A549 (cell line): ENCODE measurements around the gene E2F7. TPM values are rescaled to one million over a fixed set of nuclear protein-coding genes. Genes with fewer than 3 reads are reported as not detected.

Experiments used
- ATAC-seq, 2 experiments: fragments of 200-7000 bp in 1 of 2; fragments of >200 bp in 1 of 2; cut with Nextera tagmentation in 1 of 2; cut with Tn5 transposase in 1 of 2; 3 replicates each; pipeline versions ENCODE4 v1.8.0 to v1.9.1; 2018 to 2020; ENCODE audit warnings: mild to moderate bottlenecking in 1 of 2, moderate library complexity in 1 of 2
- CTCF ChIA-PET: fragments of 300-600 bp; sonication (Branson Sonifier 250); formaldehyde crosslinking; extraction: SDS; loops from one replicate; lab custom pipeline; 2021; ENCODE audit warnings: antibody characterized with exemption, inconsistent platforms; lab: Yijun Ruan, JAX
- POLR2A ChIA-PET: fragments of 350-600 bp; formaldehyde crosslinking; extraction: SDS; loops from one replicate; lab custom pipeline; 2021; ENCODE audit warnings: antibody characterized with exemption, inconsistent platforms; lab: Yijun Ruan, JAX
- DNase-seq, 2 experiments: peaks; one replicate each; pipeline versions ENCODE4 v3.0.0 to v3.0.0-alpha.2; 2011 to 2016; ENCODE audit warnings: low read depth in 1 of 2, low spot score in 1 of 2
- FAIRE-seq: peaks from 2 replicates; lab custom pipeline; 2011; peaks lifted over from hg19 to GRCh38; lab: Jason Lieb, UNC
- H3K27ac ChIP-seq, 2 experiments: fragments of >200 bp; sonication (Bioruptor Twin); formaldehyde crosslinking; 3 replicates each; pipeline ENCODE4 v1.5.1; 2016 to 2017
- H3K4me1 ChIP-seq: fragments of >200 bp; sonication (Bioruptor Twin); formaldehyde crosslinking; 3 replicates; pipeline ENCODE4 v1.6.1; 2016
- H3K4me2 ChIP-seq: fragments of >200 bp; sonication (Bioruptor Twin); formaldehyde crosslinking; 3 replicates; pipeline ENCODE4 v1.6.1; 2016
- H3K4me3 ChIP-seq: fragments of >200 bp; sonication (Bioruptor Twin); formaldehyde crosslinking; 3 replicates; pipeline ENCODE4 v1.5.1; 2016
- H3K9me3 ChIP-seq: fragments of >200 bp; sonication (Bioruptor Twin); formaldehyde crosslinking; 3 replicates; pipeline ENCODE4 v1.6.1; 2016
- CBX2 ChIP-seq: fragments of 200-600 bp; sonication (generic); IDR thresholded peaks from 2 replicates; pipeline ENCODE4 v1.6.1; 2016; ENCODE audit warnings: low read depth, mild to moderate bottlenecking, borderline replicate concordance
- CBX8 ChIP-seq: fragments of 200-600 bp; sonication (generic); IDR thresholded peaks from 2 replicates; pipeline ENCODE4 v1.6.1; 2016
- CEBPB ChIP-seq, 2 experiments: fragments of >200 bp in 1 of 2; sonication (Bioruptor Twin) in 1 of 2; formaldehyde crosslinking in 1 of 2; IDR thresholded peaks; 2 replicates each; pipeline ENCODE4 v1.6.1; 2012 to 2016
- CHD2 ChIP-seq: fragments of 150-350 bp; IDR thresholded peaks from 2 replicates; pipeline ENCODE4 v1.6.1; 2014; ENCODE audit warnings: low read length; ENCODE audit not compliant: partially characterized antibody
- CHD4 ChIP-seq: fragments of 200-600 bp; sonication (generic); IDR thresholded peaks from 2 replicates; pipeline ENCODE4 v1.6.1; 2016; ENCODE audit warnings: antibody characterized with exemption, mild to moderate bottlenecking, borderline replicate concordance
- E2F6 ChIP-seq: IDR thresholded peaks from 2 replicates; pipeline ENCODE4 v1.6.1; 2012; ENCODE audit warnings: low read depth, borderline replicate concordance
- EP300 ChIP-seq, 2 experiments: fragments of >200 bp; sonication (Bioruptor Twin); formaldehyde crosslinking; IDR thresholded peaks; 2 replicates in 1 of 2; 3 replicates in 1 of 2; pipeline ENCODE4 v1.6.1; 2016 to 2017
- FOSB ChIP-seq: fragments of 250-450 bp; sonication (Bioruptor Pico); IDR thresholded peaks from 2 replicates; pipeline ENCODE4 v1.5.0; 2020; ENCODE audit warnings: mild to moderate bottlenecking, moderate library complexity
- FOXS1 ChIP-seq: fragments of 250-450 bp; sonication (Bioruptor Pico); IDR thresholded peaks from 2 replicates; pipeline ENCODE4 v1.5.0; 2020; ENCODE audit warnings: mild to moderate bottlenecking, moderate library complexity
- GATA3 ChIP-seq: IDR thresholded peaks from 2 replicates; pipeline ENCODE4 v1.6.1; 2012; ENCODE audit warnings: borderline replicate concordance
- HDAC2 ChIP-seq: fragments of 200-600 bp; sonication (generic); IDR thresholded peaks from 2 replicates; pipeline ENCODE4 v1.6.1; 2016
- HEYL ChIP-seq: fragments of 250-450 bp; sonication (Bioruptor Pico); IDR thresholded peaks from 2 replicates; pipeline ENCODE4 v1.8.0; 2021; ENCODE audit warnings: mild to moderate bottlenecking, moderate library complexity
- HMGXB4 ChIP-seq: fragments of 250-450 bp; sonication (Bioruptor Pico); IDR thresholded peaks from 2 replicates; pipeline ENCODE4 v1.5.0; 2021; ENCODE audit warnings: mild to moderate bottlenecking, moderate library complexity, borderline replicate concordance
- HOXB5 ChIP-seq: fragments of 250-450 bp; sonication (Bioruptor Pico); IDR thresholded peaks from 2 replicates; pipeline ENCODE4 v1.5.0; 2020; ENCODE audit warnings: mild to moderate bottlenecking, moderate library complexity
- KDM5A ChIP-seq: fragments of 200-600 bp; sonication (generic); IDR thresholded peaks from 2 replicates; pipeline ENCODE4 v1.6.1; 2016; ENCODE audit warnings: antibody characterized with exemption, mild to moderate bottlenecking
- MAZ ChIP-seq: fragments of 150-350 bp; IDR thresholded peaks from 2 replicates; pipeline ENCODE4 v1.6.1; 2014; ENCODE audit warnings: antibody characterized with exemption, low read depth, low read length, borderline replicate concordance
- NPAS2 ChIP-seq: fragments of 250-450 bp; sonication (Bioruptor Pico); IDR thresholded peaks from 2 replicates; pipeline ENCODE4 v1.8.0; 2022; ENCODE audit warnings: mild to moderate bottlenecking, moderate library complexity, borderline replicate concordance
- POLR2AphosphoS2 ChIP-seq: conservative IDR thresholded peaks from 2 replicates; pipeline ENCODE4 v1.6.1; 2012; ENCODE audit warnings: low read length, improper control_type of control experiment, inconsistent platforms
- RCOR1 ChIP-seq: fragments of 150-350 bp; IDR thresholded peaks from 2 replicates; pipeline ENCODE4 v1.6.1; 2014; ENCODE audit warnings: antibody characterized with exemption, low read length, low read depth
- RFX5 ChIP-seq: fragments of 450-650 bp; IDR thresholded peaks from 2 replicates; pipeline ENCODE4 v1.7.1; 2014; ENCODE audit warnings: antibody characterized with exemption, mild to moderate bottlenecking, moderate library complexity
- RNF2 ChIP-seq: fragments of 200-600 bp; sonication (generic); IDR thresholded peaks from 2 replicates; pipeline ENCODE4 v1.6.1; 2016; ENCODE audit warnings: low read depth, mild to moderate bottlenecking, antibody characterized with exemption, moderate library complexity, borderline replicate concordance
- SMC3 ChIP-seq: fragments of >200 bp; sonication (Bioruptor Twin); formaldehyde crosslinking; IDR thresholded peaks from 3 replicates; pipeline ENCODE4 v1.6.1; 2018; ENCODE audit warnings: inconsistent platforms
- SREBF2 ChIP-seq: fragments of 450-650 bp; IDR thresholded peaks from 2 replicates; pipeline ENCODE4 v1.6.1; 2014; ENCODE audit warnings: mild to moderate bottlenecking, moderate library complexity
- TP53 ChIP-seq: fragments of 250-450 bp; sonication (Bioruptor Pico); IDR thresholded peaks from 2 replicates; pipeline ENCODE4 v1.5.0; 2021; ENCODE audit warnings: mild to moderate bottlenecking, moderate library complexity
- USF2 ChIP-seq: fragments of 450-650 bp; IDR thresholded peaks from 2 replicates; pipeline ENCODE4 v1.6.1; 2014; ENCODE audit warnings: antibody characterized with exemption
- ZC3H11A ChIP-seq: fragments of 450-650 bp; IDR thresholded peaks from 2 replicates; pipeline ENCODE4 v1.6.1; 2014; ENCODE audit warnings: antibody characterized with exemption, mild to moderate bottlenecking
- ZFP36 ChIP-seq: fragments of 450-650 bp; IDR thresholded peaks from 2 replicates; pipeline ENCODE4 v1.6.1; 2014; ENCODE audit warnings: borderline replicate concordance; ENCODE audit not compliant: partially characterized antibody
- ZNF302 ChIP-seq: fragments of 250-450 bp; sonication (Bioruptor Pico); IDR thresholded peaks from 2 replicates; pipeline ENCODE4 v1.9.0; 2021; ENCODE audit warnings: inconsistent platforms, mild to moderate bottlenecking, moderate library complexity
- WGBS: methylation state at CpG from one replicate; pipeline ENCODE4 v1.1.6; 2017; ENCODE audit errors: missing lambda C conversion rate; 5-methylcytosine and 5-hydroxymethylcytosine counted together
- polyA plus RNA-seq, 4 experiments: library from polyadenylated mRNA; depleted of rRNA in 3 of 4; stranded (reverse); fragments of >200 nt; fragmentation: RNase III in 1 of 4; extraction: RNeasy Plus Mini Kit Qiagen cat#74134 plus additional on column Dnase treatment in 1 of 4; gene quantifications; 2 replicates in 3 of 4; 3 replicates in 1 of 4; pipeline ENCODE4 v1.2.3, GENCODE V29; 2011 to 2017
- TF ChIP-seq, protein P1 (sequence below): IDR thresholded peaks from 2 replicates; pipeline ENCODE4 v1.6.1; 2012

Gene E2F7
- polyA plus RNA-seq, 2 of the 4 experiments (the other 2 are of a cell fraction) = 5.0 to 12.2 TPM

GRCh38 chr12:77047341-77048109, 17.8 kb downstream of the E2F7 start:
- Histone ChIP-seq H3K9me3 (no peaks in the 10 kb centered on the region), H3K27ac (no peak overlapping the region), H3K4me2 (no peak overlapping the region), H3K4me3 (no peak overlapping the region)
- ATAC-seq (no peak), FAIRE-seq (no peak)
- CTCF ChIA-PET = interaction anchor here (1.4 to 4.9 kb wide), 6 partner anchors 9 to 425 kb away, joined by 3 to 36 read pairs (median 5); no protein-coding TSS in a partner anchor
- TF ChIP-seq EP300 (IDR thresholded peaks at IDR 0.05) (no peak), SMC3 (no peak), RCOR1 (no peak), CEBPB (IDR thresholded peaks at IDR 0.05) (no peak), RNF2 (no peak), CBX2 (no peak), KDM5A (no peak), MAZ (no peak), FOXS1 (CRISPR knock-in tag) (no peak), CHD4 (no peak)
- TF ChIP-seq, all 56 proteins: peak for 0
- POLR2A ChIA-PET = no interaction called here
- 88% methylated on average over 6 of the region's 6 CpGs for WGBS
- no peaks in the 10 kb centered on the region for H3K4me1 ChIP-seq
- DNase-seq = no peak

- no peaks in the 10 kb centered on the region for H3K4me1 ChIP-seq
- H3K4me2 ChIP-seq = no peak overlapping the region
- DNase-seq (no peak), ATAC-seq (no peak), FAIRE-seq (no peak)
- CTCF ChIA-PET = interaction anchor here (1.9 to 4.9 kb wide), 2 partner anchors 13 to 35 kb away, joined by 6 to 36 read pairs; no protein-coding TSS in a partner anchor
- H3K4me3 ChIP-seq = no peak overlapping the region
- TF ChIP-seq GATA3 = no peak
- no peak for TF ChIP-seq USF2
- no peak for TF ChIP-seq CBX8
- TF ChIP-seq RCOR1 = no peak
- TF ChIP-seq ZNF302 (CRISPR knock-in tag) = no peak
- TF ChIP-seq E2F6 = no peak
- no peak for TF ChIP-seq CBX2
- POLR2A ChIA-PET = no interaction called here
- H3K9me3 ChIP-seq = no peaks in the 10 kb centered on the region
- no peak overlapping the region for H3K27ac ChIP-seq
- WGBS = 90% methylated on average over 5 of the region's 5 CpGs
Observed at GRCh38 chr12:77046468-77046867, 18.9 kb downstream of the E2F7 start.

DNA sequence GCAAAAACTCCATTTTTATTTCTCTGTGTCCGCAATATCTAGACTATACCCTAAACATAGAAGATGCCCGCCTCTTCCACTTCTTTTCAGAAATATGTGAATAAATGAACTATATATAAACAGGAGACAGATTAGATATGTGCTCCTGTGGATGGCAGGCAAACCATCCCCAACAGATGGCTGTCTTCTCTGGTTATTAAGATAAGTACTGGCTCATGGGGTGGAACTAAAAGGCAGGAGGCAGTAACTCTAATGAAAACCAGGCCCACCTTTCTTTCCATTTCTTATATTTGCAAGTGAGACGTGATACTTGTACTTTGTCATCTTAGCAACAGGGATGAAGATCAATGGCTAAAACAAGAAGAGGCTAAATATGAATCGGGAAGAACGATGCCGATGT, 20.2 kb downstream of the E2F7 start:
- no peak overlapping the region for H3K4me2 ChIP-seq

GRCh38 chr12:77044721-77045120, 20.6 kb downstream of the E2F7 start:
- no peak overlapping the region for H3K4me2 ChIP-seq
- no peak for TF ChIP-seq FOSB (CRISPR knock-in tag)
- no peak for TF ChIP-seq CHD2
- TF ChIP-seq ZFP36 = no peak
- TF ChIP-seq SREBF2 = no peak
- no peak for TF ChIP-seq TP53
- TF ChIP-seq HDAC2 = no peak
- TF ChIP-seq RFX5 = no peak
- no peak for TF ChIP-seq ZC3H11A
- no peak for TF ChIP-seq NPAS2 (CRISPR knock-in tag)
- TF ChIP-seq, protein P1, sequence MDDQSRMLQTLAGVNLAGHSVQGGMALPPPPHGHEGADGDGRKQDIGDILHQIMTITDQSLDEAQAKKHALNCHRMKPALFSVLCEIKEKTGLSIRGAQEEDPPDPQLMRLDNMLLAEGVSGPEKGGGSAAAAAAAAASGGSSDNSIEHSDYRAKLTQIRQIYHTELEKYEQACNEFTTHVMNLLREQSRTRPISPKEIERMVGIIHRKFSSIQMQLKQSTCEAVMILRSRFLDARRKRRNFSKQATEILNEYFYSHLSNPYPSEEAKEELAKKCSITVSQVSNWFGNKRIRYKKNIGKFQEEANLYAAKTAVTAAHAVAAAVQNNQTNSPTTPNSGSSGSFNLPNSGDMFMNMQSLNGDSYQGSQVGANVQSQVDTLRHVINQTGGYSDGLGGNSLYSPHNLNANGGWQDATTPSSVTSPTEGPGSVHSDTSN = no peak
- TF ChIP-seq HEYL = no peak
- TF ChIP-seq GATA3 = no peak
- TF ChIP-seq HMGXB4 = no peak
- TF ChIP-seq, all 56 proteins: peak for 0
- 91% methylated on average over 2 of the region's 2 CpGs for WGBS
- no peak for FAIRE-seq
- Histone ChIP-seq H3K4me3 (no peak overlapping the region), H3K9me3 (no peaks in the 10 kb centered on the region), H3K27ac (no peak overlapping the region), H3K4me1 (no peaks in the 10 kb centered on the region)
- no peak for ATAC-seq
- POLR2A ChIA-PET = no interaction called here
- DNase-seq = no peak
- CTCF ChIA-PET = no interaction called here

More for the DNA sequence above, 20.2 kb downstream of the E2F7 start:
- POLR2A ChIA-PET = no interaction called here
- no peak overlapping the region for H3K4me3 ChIP-seq
- H3K9me3 ChIP-seq = no peaks in the 10 kb centered on the region
- H3K27ac ChIP-seq = no peak overlapping the region
- 92% methylated on average over 6 of the region's 6 CpGs for WGBS
- no peak for TF ChIP-seq POLR2AphosphoS2
- no peak for TF ChIP-seq RFX5
- no peak for TF ChIP-seq HOXB5 (CRISPR knock-in tag)
- FAIRE-seq (no peak), ATAC-seq (no peak), DNase-seq (no peak)
- no peaks in the 10 kb centered on the region for H3K4me1 ChIP-seq
- CTCF ChIA-PET = no interaction called here
